Neural crest cell (in vitro differentiated cells): ENCODE data around the gene RAP1A. TPM values are rescaled to one million over a fixed set of nuclear protein-coding genes. Genes with fewer than 3 reads are reported as not detected.
"Not testable (repeated sequence)": the region's sequence is repeated elsewhere in the genome, so short reads cannot be mapped to it uniquely, and the experiment has no call there.

ENCODE experiments used
- DNase-seq: peaks from one replicate; pipeline ENCODE4 v3.0.0; 2021; ENCODE audit warnings: low read depth, mixed read lengths, low spot score
- H3K27ac Mint-ChIP-seq: one replicate; pipeline ENCODE4 v1.8.0; 2021; ENCODE audit warnings: mild to moderate bottlenecking, mixed read lengths; ENCODE audit not compliant: unreplicated experiment
- H3K27me3 Mint-ChIP-seq: 2 replicates; pipeline ENCODE4 v1.8.0; 2021; ENCODE audit warnings: low read depth, mild to moderate bottlenecking, mixed read lengths
- H3K36me3 Mint-ChIP-seq: 2 replicates; pipeline ENCODE4 v1.8.0; 2021; ENCODE audit warnings: low read depth, mild to moderate bottlenecking, mixed read lengths
- H3K4me1 Mint-ChIP-seq: 2 replicates; pipeline ENCODE4 v1.8.0; 2021; ENCODE audit warnings: mixed read lengths
- H3K4me3 Mint-ChIP-seq: one replicate; pipeline ENCODE4 v1.8.0; 2021; ENCODE audit warnings: mild to moderate bottlenecking, mixed read lengths
- H3K9me3 Mint-ChIP-seq: 2 replicates; pipeline ENCODE4 v1.8.0; 2021; ENCODE audit warnings: mixed read lengths
- CTCF ChIP-seq: fragments of 200-600 bp; sonication (generic); conservative IDR thresholded peaks from 2 replicates; pipeline ENCODE4 v1.5.0; 2021; ENCODE audit warnings: antibody characterized with exemption, mild to moderate bottlenecking
- total RNA-seq: library from RNA; stranded (reverse); gene quantifications from 2 replicates; pipeline ENCODE4 v1.2.1, GENCODE V29; 2021

Gene RAP1A
- total RNA-seq, 1 donor from 2014 or later, result 32.5 TPM

GRCh38 chr1:111669268-111669667 is 49.7 kb downstream of the RAP1A start:
- Mint-ChIP-seq H3K27ac (no peak overlapping the region), H3K27me3 (no peaks in the 10 kb centered on the region), H3K9me3 (no peaks in the 10 kb centered on the region), H3K4me3 (no peak overlapping the region), H3K36me3 (no peaks in the 10 kb centered on the region), H3K4me1 (peaks cover 11% of the 10 kb centered on the region)
- no peak for TF ChIP-seq CTCF
- no peak for DNase-seq

GRCh38 chr1:111671852-111672251 is 52.3 kb downstream of the RAP1A start:
- Mint-ChIP-seq H3K4me1 (peaks cover 7% of the 10 kb centered on the region), H3K27me3 (no peaks in the 10 kb centered on the region), H3K9me3 (peaks cover 4% of the 10 kb centered on the region), H3K36me3 (peaks cover 4% of the 10 kb centered on the region), H3K27ac (no peak overlapping the region), H3K4me3 (no peak overlapping the region)
- no peak for DNase-seq
- TF ChIP-seq CTCF, result no peak

- Mint-ChIP-seq H3K4me3 (no peak overlapping the region), H3K27ac (no peak overlapping the region), H3K36me3 (peaks cover 8% of the 10 kb centered on the region), H3K4me1 (peaks cover 4% of the 10 kb centered on the region), H3K27me3 (no peaks in the 10 kb centered on the region), H3K9me3 (peaks cover 6% of the 10 kb centered on the region)
- no peak for DNase-seq
- no peak for TF ChIP-seq CTCF
Measured at GRCh38 chr1:111672331-111672730, 52.7 kb downstream of the RAP1A start.

- no peak for DNase-seq
- Mint-ChIP-seq H3K36me3 (peaks cover 47% of the 10 kb centered on the region), H3K4me3 (no peak overlapping the region), H3K27ac (no peak overlapping the region), H3K4me1 (no peaks in the 10 kb centered on the region), H3K9me3 (peaks cover 28% of the 10 kb centered on the region), H3K27me3 (no peaks in the 10 kb centered on the region)
- TF ChIP-seq CTCF, result no peak
Measured at GRCh38 chr1:111677604-111678003, 58.0 kb downstream of the RAP1A start.

GRCh38 chr1:111679541-111679940 is 60.0 kb downstream of the RAP1A start:
- no peak for DNase-seq
- no peak overlapping the region for H3K4me3 Mint-ChIP-seq
- peaks cover 63% of the 10 kb centered on the region for H3K36me3 Mint-ChIP-seq
- peaks cover 45% of the 10 kb centered on the region for H3K9me3 Mint-ChIP-seq
- TF ChIP-seq CTCF, result no peak
- H3K27me3 Mint-ChIP-seq, result no peaks in the 10 kb centered on the region
- no peak overlapping the region for H3K27ac Mint-ChIP-seq
- H3K4me1 Mint-ChIP-seq, result no peaks in the 10 kb centered on the region

GRCh38 chr1:111680212-111680800 is 60.7 kb downstream of the RAP1A start:
- DNase-seq, H3K27me3 Mint-ChIP-seq, H3K4me3 Mint-ChIP-seq, H3K27ac Mint-ChIP-seq, H3K4me1 Mint-ChIP-seq: not testable (repeated sequence)
- H3K36me3 Mint-ChIP-seq, result peaks cover 65% of the 10 kb centered on the region
- H3K9me3 Mint-ChIP-seq, result peaks cover 47% of the 10 kb centered on the region

- H3K27ac Mint-ChIP-seq, H3K4me1 Mint-ChIP-seq, H3K4me3 Mint-ChIP-seq, DNase-seq, H3K27me3 Mint-ChIP-seq: not testable (repeated sequence)
- H3K9me3 Mint-ChIP-seq, result peaks cover 33% of the 10 kb centered on the region
- H3K36me3 Mint-ChIP-seq, result peaks cover 43% of the 10 kb centered on the region
Measured at GRCh38 chr1:111685293-111686153, 65.9 kb downstream of the RAP1A start.
